Mesendoderm (in vitro differentiated cells): ENCODE measurements around the gene NRF1.

Source experiments
- DNase-seq: peaks from one replicate; pipeline ENCODE4 v3.0.0; 2013
- H2AK5ac ChIP-seq: 2 replicates; pipeline ENCODE4 v1.6.1; 2013; ENCODE audit warnings: low read length, inconsistent platforms
- H2BK120ac ChIP-seq: 2 replicates; pipeline ENCODE4 v1.6.1; 2013; ENCODE audit warnings: low read depth, mild to moderate bottlenecking, low read length, moderate library complexity, mixed read lengths
- H2BK15ac ChIP-seq: replicated peaks from 2 replicates; pipeline ENCODE4 v1.6.1; 2013; ENCODE audit warnings: low read depth, mild to moderate bottlenecking, moderate library complexity
- H2BK5ac ChIP-seq: 2 replicates; pipeline ENCODE4 v1.6.1; 2013; ENCODE audit warnings: low read length, inconsistent platforms
- H3K18ac ChIP-seq: 2 replicates; pipeline ENCODE4 v1.6.1; 2013; ENCODE audit warnings: mild to moderate bottlenecking, low read length, mixed read lengths
- H3K23ac ChIP-seq: one replicate; pipeline ENCODE4 v1.6.1; 2013; ENCODE audit warnings: low read length
- H3K27ac ChIP-seq: 2 replicates; pipeline ENCODE4 v1.5.1; 2013; ENCODE audit warnings: low read depth, mild to moderate bottlenecking, inconsistent platforms, low read length, moderate library complexity
- H3K27me3 ChIP-seq: 2 replicates; pipeline ENCODE4 v1.6.1; 2013; ENCODE audit warnings: low read length, control low read depth, mild to moderate bottlenecking, inconsistent platforms; ENCODE audit not compliant: insufficient read depth, poor library complexity
- H3K36me3 ChIP-seq: 2 replicates; pipeline ENCODE4 v1.6.1; 2013; ENCODE audit warnings: low read length, inconsistent platforms; ENCODE audit not compliant: control insufficient read depth, insufficient read depth
- H3K4ac ChIP-seq: one replicate; pipeline ENCODE4 v1.6.1; 2013; ENCODE audit warnings: low read depth, mild to moderate bottlenecking, low read length, moderate library complexity
- H3K4me1 ChIP-seq: 2 replicates; pipeline ENCODE4 v1.6.1; 2013; ENCODE audit warnings: low read depth, low read length, inconsistent platforms; ENCODE audit not compliant: control insufficient read depth
- H3K4me2 ChIP-seq: 2 replicates; pipeline ENCODE4 v1.6.1; 2013; ENCODE audit warnings: low read length
- H3K4me3 ChIP-seq: 2 replicates; pipeline ENCODE4 v1.5.1; 2013; ENCODE audit warnings: mild to moderate bottlenecking, low read length
- H3K56ac ChIP-seq: one replicate; pipeline ENCODE4 v1.6.1; 2013; ENCODE audit warnings: low read length
- H3K79me1 ChIP-seq: 2 replicates; pipeline ENCODE4 v1.6.1; 2013; ENCODE audit warnings: low read length, inconsistent platforms
- H3K79me2 ChIP-seq: 2 replicates; pipeline ENCODE4 v1.6.1; 2013; ENCODE audit warnings: mild to moderate bottlenecking, low read length; ENCODE audit not compliant: control insufficient read depth, insufficient read depth
- H3K9ac ChIP-seq: 2 replicates; pipeline ENCODE4 v1.6.1; 2013; ENCODE audit warnings: low read length, inconsistent platforms
- H4K5ac ChIP-seq: one replicate; pipeline ENCODE4 v1.6.1; 2013; ENCODE audit warnings: low read length
- H4K8ac ChIP-seq: one replicate; pipeline ENCODE4 v1.6.1; 2013; ENCODE audit warnings: low read depth, mild to moderate bottlenecking, control low read depth, low read length, moderate library complexity
- WGBS: extraction: QIAGEN DNeasy Blood & Tissue Kit; methylation state at CpG from one replicate; pipeline ENCODE4 v1.1.7; 2013; ENCODE audit warnings: low lambda C conversion rate, missing lambda C conversion rate; ENCODE audit not compliant: insufficient coverage; ENCODE audit errors: extremely low coverage; 5-methylcytosine and 5-hydroxymethylcytosine counted together

NRF1 gene

DNA sequence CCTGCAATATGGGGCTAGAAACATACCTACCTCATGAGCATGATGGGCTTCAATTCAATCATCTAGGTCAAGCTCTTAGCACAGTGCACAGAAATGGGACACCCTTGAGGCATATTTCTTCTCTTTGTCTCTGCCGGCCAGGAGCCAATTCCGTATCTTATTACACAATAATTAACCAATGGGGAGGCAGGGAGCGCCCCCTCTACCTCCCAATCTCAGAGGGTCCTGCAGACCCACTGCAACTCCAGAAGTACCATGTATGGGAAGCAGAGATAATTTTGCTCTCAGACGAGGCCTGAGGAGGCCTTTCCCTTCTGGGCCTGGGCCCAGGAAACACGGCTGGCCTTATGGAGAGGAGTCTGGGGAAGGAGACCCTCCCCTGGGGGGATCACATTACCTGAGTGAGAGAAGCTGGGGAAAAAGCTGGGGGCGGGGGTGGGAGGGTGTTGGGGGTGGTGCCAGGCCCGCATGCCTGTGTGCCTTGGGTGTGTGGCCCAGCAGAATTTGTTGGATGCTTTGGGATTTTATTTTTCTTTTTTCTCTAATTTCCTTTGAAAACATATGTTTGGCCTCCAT lies 185.8 kb downstream of the NRF1 start:
- no peak overlapping the region for H4K5ac ChIP-seq
- H4K8ac ChIP-seq: no peak overlapping the region
- no peak overlapping the region for H3K4ac ChIP-seq
- no peaks in the 10 kb centered on the region for H3K4me1 ChIP-seq
- no peak overlapping the region for H2BK5ac ChIP-seq
- no peak overlapping the region for H2AK5ac ChIP-seq
- no peak overlapping the region for H2BK15ac ChIP-seq
- no peaks in the 10 kb centered on the region for H3K79me2 ChIP-seq
- no peak overlapping the region for H3K4me2 ChIP-seq
- no peak overlapping the region for H3K27ac ChIP-seq
- H3K79me1 ChIP-seq: no peaks in the 10 kb centered on the region
- H3K4me3 ChIP-seq: no peak overlapping the region
- no peak overlapping the region for H3K18ac ChIP-seq
- H3K56ac ChIP-seq: no peak overlapping the region
- H3K9ac ChIP-seq: no peak overlapping the region
- H2BK120ac ChIP-seq: no peak overlapping the region
- no CpG with 5 or more reads among the region's 7 CpGs for WGBS
- peak; percentile 31 for DNase-seq
- H3K36me3 ChIP-seq: no peaks in the 10 kb centered on the region
- H3K27me3 ChIP-seq: no peaks in the 10 kb centered on the region
- no peak overlapping the region for H3K23ac ChIP-seq

GRCh38 chr7:129798616-129799349 lies 187.3 kb downstream of the NRF1 start:
- Histone ChIP-seq H4K5ac (no peak overlapping the region), H2BK5ac (no peak overlapping the region), H3K27ac (no peak overlapping the region), H3K36me3 (no peaks in the 10 kb centered on the region), H3K27me3 (no peaks in the 10 kb centered on the region), H3K4me3 (no peak overlapping the region), H3K79me1 (no peaks in the 10 kb centered on the region), H2BK120ac (no peak overlapping the region), H3K4ac (no peak overlapping the region), H4K8ac (no peak overlapping the region), H3K4me1 (no peaks in the 10 kb centered on the region), H2AK5ac (no peak overlapping the region), H3K23ac (no peak overlapping the region), H3K9ac (no peak overlapping the region), H3K4me2 (no peak overlapping the region), H2BK15ac (no peak overlapping the region), H3K79me2 (no peaks in the 10 kb centered on the region), H3K18ac (no peak overlapping the region), H3K56ac (no peak overlapping the region)
- no CpG with 5 or more reads among the region's 16 CpGs for WGBS
- DNase-seq: no peak

- no peaks in the 10 kb centered on the region for H3K4me1 ChIP-seq
- no peak overlapping the region for H3K56ac ChIP-seq
- no peaks in the 10 kb centered on the region for H3K27me3 ChIP-seq
- no peak overlapping the region for H3K4me2 ChIP-seq
- H2AK5ac ChIP-seq: no peak overlapping the region
- H4K8ac ChIP-seq: no peak overlapping the region
- no peak for DNase-seq
- no peak overlapping the region for H3K4ac ChIP-seq
- H3K23ac ChIP-seq: no peak overlapping the region
- H3K79me2 ChIP-seq: no peaks in the 10 kb centered on the region
- no peak overlapping the region for H2BK5ac ChIP-seq
- no peaks in the 10 kb centered on the region for H3K36me3 ChIP-seq
- no CpG with 5 or more reads among the region's 13 CpGs for WGBS
- no peak overlapping the region for H3K9ac ChIP-seq
- no peak overlapping the region for H2BK15ac ChIP-seq
- no peak overlapping the region for H3K18ac ChIP-seq
- H3K4me3 ChIP-seq: no peak overlapping the region
- H4K5ac ChIP-seq: no peak overlapping the region
- no peak overlapping the region for H2BK120ac ChIP-seq
- H3K27ac ChIP-seq: no peak overlapping the region
- no peaks in the 10 kb centered on the region for H3K79me1 ChIP-seq
Observed at GRCh38 chr7:129799350-129799955, 187.9 kb downstream of the NRF1 start.

DNA sequence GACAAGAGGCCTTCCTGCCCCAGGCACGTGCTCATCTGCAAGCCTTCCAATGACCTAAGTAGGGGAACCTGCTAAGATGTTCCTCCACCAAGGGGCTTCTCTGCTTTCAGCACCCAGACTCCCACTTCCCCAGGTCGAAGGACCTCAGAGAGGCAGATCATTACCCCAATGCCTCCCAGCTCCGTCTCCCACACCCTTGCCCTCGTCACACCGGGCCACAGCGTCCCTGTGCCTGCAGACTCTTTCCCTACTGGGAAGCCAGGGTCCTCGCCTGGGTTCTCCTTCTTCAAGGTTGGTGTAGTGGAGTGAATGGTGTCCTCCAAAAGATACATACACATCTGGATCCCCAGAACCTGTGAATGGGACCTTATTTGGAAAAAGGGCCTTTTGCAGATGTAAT lies 189.4 kb downstream of the NRF1 start:
- no peaks in the 10 kb centered on the region for H3K27me3 ChIP-seq
- no CpG with 5 or more reads among the region's 7 CpGs for WGBS

GRCh38 chr7:129801882-129802281 lies 190.4 kb downstream of the NRF1 start:
- no peak overlapping the region for H3K4me3 ChIP-seq
- H2BK5ac ChIP-seq: no peak overlapping the region
- no peaks in the 10 kb centered on the region for H3K27me3 ChIP-seq
- no peak overlapping the region for H4K8ac ChIP-seq
- no peaks in the 10 kb centered on the region for H3K79me2 ChIP-seq
- H2BK15ac ChIP-seq: no peak overlapping the region
- H3K18ac ChIP-seq: no peak overlapping the region
- H3K4me2 ChIP-seq: no peak overlapping the region
- no peaks in the 10 kb centered on the region for H3K4me1 ChIP-seq
- H3K56ac ChIP-seq: no peak overlapping the region
- no peak overlapping the region for H2AK5ac ChIP-seq
- H4K5ac ChIP-seq: no peak overlapping the region
- no peak overlapping the region for H3K9ac ChIP-seq
- no peaks in the 10 kb centered on the region for H3K36me3 ChIP-seq
- H3K79me1 ChIP-seq: no peaks in the 10 kb centered on the region
- H3K4ac ChIP-seq: no peak overlapping the region
- H3K23ac ChIP-seq: no peak overlapping the region
- WGBS: no CpG with 5 or more reads among the region's 5 CpGs
- H2BK120ac ChIP-seq: no peak overlapping the region
- H3K27ac ChIP-seq: no peak overlapping the region
- DNase-seq: peak; percentile 43

More for the DNA sequence above, 189.4 kb downstream of the NRF1 start:
- no peak overlapping the region for H2BK15ac ChIP-seq
- H3K4ac ChIP-seq: no peak overlapping the region
- no peak overlapping the region for H4K8ac ChIP-seq
- H2BK5ac ChIP-seq: no peak overlapping the region
- H3K79me2 ChIP-seq: no peaks in the 10 kb centered on the region
- H4K5ac ChIP-seq: no peak overlapping the region
- H3K18ac ChIP-seq: no peak overlapping the region
- H3K4me1 ChIP-seq: no peaks in the 10 kb centered on the region
- no peak for DNase-seq
- H3K56ac ChIP-seq: no peak overlapping the region
- H2AK5ac ChIP-seq: no peak overlapping the region
- no peak overlapping the region for H3K4me3 ChIP-seq
- no peak overlapping the region for H2BK120ac ChIP-seq
- H3K79me1 ChIP-seq: no peaks in the 10 kb centered on the region
- no peak overlapping the region for H3K9ac ChIP-seq
- no peak overlapping the region for H3K27ac ChIP-seq
- no peaks in the 10 kb centered on the region for H3K36me3 ChIP-seq
- H3K4me2 ChIP-seq: no peak overlapping the region
- no peak overlapping the region for H3K23ac ChIP-seq
